ENCODE measurements around the gene TLE4. TPM values are rescaled to one million over a fixed set of nuclear protein-coding genes. Genes with fewer than 3 reads are reported as not detected.

Gene TLE4
- polyA plus RNA-seq, 1 donor (not counting 4 experiments of a cell fraction or from before 2014, with no cell fraction given), result 14.7 TPM

DNA sequence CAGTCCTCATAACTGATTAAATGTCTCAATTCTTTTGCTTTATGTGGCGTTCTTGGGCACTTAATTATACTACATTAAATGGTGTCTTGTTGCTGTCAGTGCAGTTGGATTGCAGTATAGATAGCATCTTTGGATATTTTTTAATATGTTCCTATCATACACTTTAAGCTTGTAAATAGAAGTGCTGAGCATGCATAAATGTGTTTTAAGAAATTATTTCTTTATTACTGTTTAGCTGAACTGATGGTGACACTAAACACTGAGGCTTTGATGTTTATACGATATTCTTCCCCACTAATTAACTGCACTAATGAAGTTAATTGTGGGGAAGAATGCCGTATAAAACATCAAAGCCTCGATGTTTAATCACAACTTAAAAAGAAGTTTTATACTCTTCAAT lies 116.6 kb downstream of the TLE4 start:
- Histone ChIP-seq H3K27ac (ENCODE audit: control insufficient read depth, insufficient read depth, low read length) (no peak overlapping the region), H3K9me1 (ENCODE audit: control insufficient read depth, extremely low read depth, insufficient read depth, low read length) (no peaks in the 10 kb centered on the region), H3K4me2 (ENCODE audit: control insufficient read depth, extremely low read depth, insufficient read depth, low read depth, low read length) (no peak overlapping the region), H3K9me3 (ENCODE audit: control insufficient read depth, low read depth, low read length) (no peaks in the 10 kb centered on the region), H3K4me1 (ENCODE audit: control insufficient read depth, extremely low read depth, insufficient read depth, low read length) (peaks cover 4% of the 10 kb centered on the region), H3K79me2 (ENCODE audit: control insufficient read depth, insufficient read depth, low read length) (no peaks in the 10 kb centered on the region), H4K20me1 (ENCODE audit: control insufficient read depth, extremely low read depth, insufficient read depth, low read length) (no peaks in the 10 kb centered on the region), H2AFZ (ENCODE audit: control insufficient read depth, low read length) (no peak overlapping the region), H3K27me3 (ENCODE audit: control insufficient read depth, extremely low read depth, insufficient read depth, low read length) (no peaks in the 10 kb centered on the region), H3K4me3 (ENCODE audit: control insufficient read depth in 2 of 3, extremely low read depth in 1 of 3, insufficient read depth in 2 of 3, low read depth in 1 of 3, low read length in 3 of 3) (no peak overlapping the region), H3K36me3 (ENCODE audit: control insufficient read depth in 2 of 2, extremely low read depth in 1 of 2, insufficient read depth in 2 of 2, low read length in 2 of 2) (peaks cover 0 to 1% of the 10 kb centered on the region in 2 experiments), H3K9ac (ENCODE audit: control insufficient read depth, extremely low read depth, insufficient read depth, low read length) (no peak overlapping the region)
- dilution Hi-C loops (cut with MboI; ENCODE audit: extremely low pct_ligation_motif_present, low sequenced_read_pairs), result loop anchor here (25.0 kb wide), 1 partner anchor 99 kb away; no protein-coding TSS in a partner anchor
- no peak for FAIRE-seq
- TF ChIP-seq, protein P1, sequence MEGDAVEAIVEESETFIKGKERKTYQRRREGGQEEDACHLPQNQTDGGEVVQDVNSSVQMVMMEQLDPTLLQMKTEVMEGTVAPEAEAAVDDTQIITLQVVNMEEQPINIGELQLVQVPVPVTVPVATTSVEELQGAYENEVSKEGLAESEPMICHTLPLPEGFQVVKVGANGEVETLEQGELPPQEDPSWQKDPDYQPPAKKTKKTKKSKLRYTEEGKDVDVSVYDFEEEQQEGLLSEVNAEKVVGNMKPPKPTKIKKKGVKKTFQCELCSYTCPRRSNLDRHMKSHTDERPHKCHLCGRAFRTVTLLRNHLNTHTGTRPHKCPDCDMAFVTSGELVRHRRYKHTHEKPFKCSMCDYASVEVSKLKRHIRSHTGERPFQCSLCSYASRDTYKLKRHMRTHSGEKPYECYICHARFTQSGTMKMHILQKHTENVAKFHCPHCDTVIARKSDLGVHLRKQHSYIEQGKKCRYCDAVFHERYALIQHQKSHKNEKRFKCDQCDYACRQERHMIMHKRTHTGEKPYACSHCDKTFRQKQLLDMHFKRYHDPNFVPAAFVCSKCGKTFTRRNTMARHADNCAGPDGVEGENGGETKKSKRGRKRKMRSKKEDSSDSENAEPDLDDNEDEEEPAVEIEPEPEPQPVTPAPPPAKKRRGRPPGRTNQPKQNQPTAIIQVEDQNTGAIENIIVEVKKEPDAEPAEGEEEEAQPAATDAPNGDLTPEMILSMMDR (optimal IDR thresholded peaks at IDR 0.05 in 1 of 3, IDR thresholded peaks at IDR 0.05 in 1 of 3, conservative IDR thresholded peaks at IDR 0.05 in 1 of 3; ENCODE audit: extremely low read depth in 1 of 3, insufficient read depth in 2 of 3, low read length in 3 of 3), result no peak
- TF ChIP-seq EZH2 (IDR thresholded peaks at IDR 0.05; ENCODE audit: low read length), result no peak
- no peak for DNase-seq (ENCODE audit: low read depth, low spot score)

DNA sequence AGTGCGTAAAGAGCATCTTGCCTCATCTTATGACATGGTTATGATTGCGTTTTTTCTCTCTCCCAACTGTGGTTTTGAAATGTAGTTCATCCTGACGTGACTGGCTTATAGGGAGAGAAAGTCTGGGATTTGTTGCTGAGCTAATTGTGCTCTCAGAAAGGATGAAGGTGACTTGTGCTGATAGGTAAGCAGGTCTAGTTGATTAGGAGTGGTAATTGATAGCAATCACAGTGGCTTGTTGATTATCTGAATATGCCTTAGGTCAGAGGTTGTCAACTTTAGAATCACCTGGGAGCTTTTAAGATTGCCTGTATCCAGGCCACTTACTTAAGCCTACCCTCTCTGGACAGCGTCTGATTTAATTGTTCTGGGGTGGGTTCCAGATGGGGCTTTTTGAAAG lies 117.8 kb downstream of the TLE4 start:
- Histone ChIP-seq H3K27me3 (ENCODE audit: control insufficient read depth, extremely low read depth, insufficient read depth, low read length) (no peaks in the 10 kb centered on the region), H3K9ac (ENCODE audit: control insufficient read depth, extremely low read depth, insufficient read depth, low read length) (no peak overlapping the region), H3K9me3 (ENCODE audit: control insufficient read depth, low read depth, low read length) (no peaks in the 10 kb centered on the region), H3K36me3 (ENCODE audit: control insufficient read depth in 2 of 2, extremely low read depth in 1 of 2, insufficient read depth in 2 of 2, low read length in 2 of 2) (peaks cover 0 to 1% of the 10 kb centered on the region in 2 experiments), H3K27ac (ENCODE audit: control insufficient read depth, insufficient read depth, low read length) (no peak overlapping the region), H4K20me1 (ENCODE audit: control insufficient read depth, extremely low read depth, insufficient read depth, low read length) (no peaks in the 10 kb centered on the region), H3K4me1 (ENCODE audit: control insufficient read depth, extremely low read depth, insufficient read depth, low read length) (peaks cover 4% of the 10 kb centered on the region), H3K79me2 (ENCODE audit: control insufficient read depth, insufficient read depth, low read length) (no peaks in the 10 kb centered on the region), H3K9me1 (ENCODE audit: control insufficient read depth, extremely low read depth, insufficient read depth, low read length) (no peaks in the 10 kb centered on the region), H3K4me3 (ENCODE audit: control insufficient read depth in 2 of 3, extremely low read depth in 1 of 3, insufficient read depth in 2 of 3, low read depth in 1 of 3, low read length in 3 of 3) (no peak overlapping the region), H3K4me2 (ENCODE audit: control insufficient read depth, extremely low read depth, insufficient read depth, low read depth, low read length) (no peak overlapping the region), H2AFZ (ENCODE audit: control insufficient read depth, low read length) (no peak overlapping the region)
- TF ChIP-seq, protein P1 (optimal IDR thresholded peaks at IDR 0.05 in 1 of 3, IDR thresholded peaks at IDR 0.05 in 1 of 3, conservative IDR thresholded peaks at IDR 0.05 in 1 of 3; ENCODE audit: extremely low read depth in 1 of 3, insufficient read depth in 2 of 3, low read length in 3 of 3), result no peak
- no peak for TF ChIP-seq EZH2 (IDR thresholded peaks at IDR 0.05; ENCODE audit: low read length)
- no peak for FAIRE-seq
- dilution Hi-C loops (cut with MboI; ENCODE audit: extremely low pct_ligation_motif_present, low sequenced_read_pairs), result loop anchor here (25.0 kb wide), 1 partner anchor 98 kb away; no protein-coding TSS in a partner anchor
- no peak for DNase-seq (ENCODE audit: low read depth, low spot score)

Data from keratinocyte (primary cell).